PFSK-1 (cell line): ENCODE data around the gene CLDN4.

Experiments
- POLR2AphosphoS5 ChIP-seq: IDR thresholded peaks from 2 replicates; pipeline ENCODE4 v1.6.1; 2012; ENCODE audit warnings: low read depth, mild to moderate bottlenecking, control low read depth, low read length, moderate library complexity
- SIN3A ChIP-seq: IDR thresholded peaks from 2 replicates; pipeline ENCODE4 v1.6.1; 2012; ENCODE audit warnings: mild to moderate bottlenecking, low read length, moderate library complexity, borderline replicate concordance; ENCODE audit not compliant: insufficient read depth
- TAF1 ChIP-seq: IDR thresholded peaks from 2 replicates; pipeline ENCODE4 v1.6.1; 2012; ENCODE audit warnings: low read length, control low read depth, borderline replicate concordance; ENCODE audit not compliant: insufficient read depth
- TF ChIP-seq, protein P1 (sequence below), 2 experiments: IDR thresholded peaks; 2 replicates each; pipeline versions ENCODE4 v1.6.1 to v1.8.0; 2011 to 2012; ENCODE audit warnings: low read depth in 2 of 2, low read length in 2 of 2, control low read depth in 1 of 2, inconsistent platforms in 1 of 2, mild to moderate bottlenecking in 1 of 2, moderate library complexity in 1 of 2; ENCODE audit not compliant: insufficient read depth in 1 of 2

DNA sequence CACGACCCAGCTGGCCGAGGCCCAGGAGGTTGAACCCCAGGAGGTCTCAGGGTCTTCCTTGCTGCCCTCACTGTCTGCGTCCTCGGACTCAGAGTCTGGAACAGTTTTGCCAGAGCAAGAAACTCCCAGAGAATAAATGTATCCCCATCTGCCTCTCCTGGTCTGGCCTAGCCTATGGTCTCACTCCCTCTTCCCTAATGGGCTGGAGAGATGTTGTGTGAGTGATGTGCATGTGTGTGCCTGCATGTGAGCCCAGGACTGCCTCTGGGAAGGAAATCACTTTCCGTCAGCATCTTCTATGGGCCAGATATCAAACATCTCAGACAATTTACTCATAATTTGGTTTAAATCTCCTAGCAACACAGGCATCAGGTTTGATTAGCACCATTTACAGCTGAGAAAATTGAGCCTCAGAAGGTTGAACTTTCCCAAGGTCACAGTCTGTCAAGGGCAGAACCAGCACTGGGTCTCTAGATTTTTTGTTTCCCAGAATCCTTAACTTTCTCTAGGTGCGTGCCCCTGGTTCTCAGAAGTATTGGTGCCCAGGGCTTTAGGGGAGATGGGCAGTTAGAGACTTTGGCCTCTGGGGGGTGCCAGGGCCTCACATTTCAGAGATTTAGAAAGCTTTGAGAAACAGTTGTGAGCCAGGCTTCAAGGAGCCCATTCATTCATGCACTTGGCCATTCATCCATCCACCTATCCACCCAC lies 35.1 kb downstream of the CLDN4 start:
- TF ChIP-seq TAF1 (no peak), POLR2AphosphoS5 (no peak), SIN3A (no peak)
- TF ChIP-seq, protein P1, sequence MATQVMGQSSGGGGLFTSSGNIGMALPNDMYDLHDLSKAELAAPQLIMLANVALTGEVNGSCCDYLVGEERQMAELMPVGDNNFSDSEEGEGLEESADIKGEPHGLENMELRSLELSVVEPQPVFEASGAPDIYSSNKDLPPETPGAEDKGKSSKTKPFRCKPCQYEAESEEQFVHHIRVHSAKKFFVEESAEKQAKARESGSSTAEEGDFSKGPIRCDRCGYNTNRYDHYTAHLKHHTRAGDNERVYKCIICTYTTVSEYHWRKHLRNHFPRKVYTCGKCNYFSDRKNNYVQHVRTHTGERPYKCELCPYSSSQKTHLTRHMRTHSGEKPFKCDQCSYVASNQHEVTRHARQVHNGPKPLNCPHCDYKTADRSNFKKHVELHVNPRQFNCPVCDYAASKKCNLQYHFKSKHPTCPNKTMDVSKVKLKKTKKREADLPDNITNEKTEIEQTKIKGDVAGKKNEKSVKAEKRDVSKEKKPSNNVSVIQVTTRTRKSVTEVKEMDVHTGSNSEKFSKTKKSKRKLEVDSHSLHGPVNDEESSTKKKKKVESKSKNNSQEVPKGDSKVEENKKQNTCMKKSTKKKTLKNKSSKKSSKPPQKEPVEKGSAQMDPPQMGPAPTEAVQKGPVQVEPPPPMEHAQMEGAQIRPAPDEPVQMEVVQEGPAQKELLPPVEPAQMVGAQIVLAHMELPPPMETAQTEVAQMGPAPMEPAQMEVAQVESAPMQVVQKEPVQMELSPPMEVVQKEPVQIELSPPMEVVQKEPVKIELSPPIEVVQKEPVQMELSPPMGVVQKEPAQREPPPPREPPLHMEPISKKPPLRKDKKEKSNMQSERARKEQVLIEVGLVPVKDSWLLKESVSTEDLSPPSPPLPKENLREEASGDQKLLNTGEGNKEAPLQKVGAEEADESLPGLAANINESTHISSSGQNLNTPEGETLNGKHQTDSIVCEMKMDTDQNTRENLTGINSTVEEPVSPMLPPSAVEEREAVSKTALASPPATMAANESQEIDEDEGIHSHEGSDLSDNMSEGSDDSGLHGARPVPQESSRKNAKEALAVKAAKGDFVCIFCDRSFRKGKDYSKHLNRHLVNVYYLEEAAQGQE (IDR thresholded peaks at IDR 0.05; ENCODE audit: insufficient read depth in 1 of 2, low read depth in 2 of 2, low read length in 2 of 2) = no peak
